Peyer's patch (tissue), 4 donors: ENCODE measurements around the gene TNFRSF19. TPM values are rescaled to one million over a fixed set of nuclear protein-coding genes. Genes with fewer than 3 reads are reported as not detected.

ENCODE experiments used
- DNase-seq, 3 donors: peaks; one replicate each; pipeline ENCODE4 v3.0.0-alpha.2; 2017 to 2019
- H3K27ac ChIP-seq, 4 donors: fragments of 200-600 bp; sonication (generic); one replicate each; pipeline ENCODE4 v1.5.1; 2016 to 2019
- H3K27me3 ChIP-seq, 2 donors: fragments of 200-600 bp; sonication (generic); one replicate each; pipeline ENCODE4 v1.5.1; 2019
- H3K36me3 ChIP-seq, 3 donors: fragments of 200-600 bp; sonication (generic); one replicate each; pipeline ENCODE4 v1.5.1; 2016 to 2019
- H3K4me1 ChIP-seq, 4 donors: fragments of 200-600 bp; sonication (generic); one replicate each; pipeline ENCODE4 v1.5.1; 2016 to 2019
- H3K4me3 ChIP-seq, 4 donors: fragments of 200-600 bp; sonication (generic); 1 replicate in 3 of 4; 2 replicates in 1 of 4; pipeline ENCODE4 v1.5.1; 2016 to 2019; ENCODE audit warnings: mild to moderate bottlenecking in 1 of 4
- H3K9me3 ChIP-seq, 4 donors: fragments of 200-600 bp; sonication (generic); one replicate each; pipeline ENCODE4 v1.5.1; 2016 to 2019; ENCODE audit warnings: mild to moderate bottlenecking in 1 of 4
- CTCF ChIP-seq, 6 experiments: fragments of 450-650 bp in 4 of 6; fragments of 200-600 bp in 2 of 6; sonication (generic) in 1 of 6; IDR thresholded peaks; one replicate each; pipeline ENCODE4 v1.5.1; 2017 to 2019; ENCODE audit warnings: antibody characterized with exemption in 6 of 6, mild to moderate bottlenecking in 3 of 6, moderate library complexity in 1 of 6
- POLR2A ChIP-seq, 2 donors: fragments of 450-650 bp; IDR thresholded peaks; one replicate each; pipeline ENCODE4 v1.5.1; 2017; ENCODE audit warnings: antibody characterized with exemption in 2 of 2, mild to moderate bottlenecking in 2 of 2, moderate library complexity in 2 of 2
- total RNA-seq, 4 donors: library from RNA; depleted of rRNA; stranded (reverse); fragments of >200 nt; gene quantifications; one replicate each; pipeline ENCODE4 v1.1.0, GENCODE V29; 2016

The TNFRSF19 gene
- total RNA-seq, 4 donors from 2014 or later, result 0.94 to 1.7 (median 1.2) TPM; not detected in 1

- H3K27ac ChIP-seq, result peak overlapping the region in 1 of 4 donors; percentile 47
- no peak for TF ChIP-seq CTCF (IDR thresholded peaks at IDR 0.05)
- H3K4me1 ChIP-seq, result no peaks in the 10 kb centered on the region
- no peaks in the 10 kb centered on the region for H3K36me3 ChIP-seq
- no peak for DNase-seq
- H3K9me3 ChIP-seq, result no peaks in the 10 kb centered on the region
- no peaks in the 10 kb centered on the region for H3K27me3 ChIP-seq
- peak overlapping the region in 2 of 4 donors; percentile 1 to 43 for H3K4me3 ChIP-seq
Observed at GRCh38 chr13:23547000-23547590, 23.1 kb upstream of the TNFRSF19 start.

DNA sequence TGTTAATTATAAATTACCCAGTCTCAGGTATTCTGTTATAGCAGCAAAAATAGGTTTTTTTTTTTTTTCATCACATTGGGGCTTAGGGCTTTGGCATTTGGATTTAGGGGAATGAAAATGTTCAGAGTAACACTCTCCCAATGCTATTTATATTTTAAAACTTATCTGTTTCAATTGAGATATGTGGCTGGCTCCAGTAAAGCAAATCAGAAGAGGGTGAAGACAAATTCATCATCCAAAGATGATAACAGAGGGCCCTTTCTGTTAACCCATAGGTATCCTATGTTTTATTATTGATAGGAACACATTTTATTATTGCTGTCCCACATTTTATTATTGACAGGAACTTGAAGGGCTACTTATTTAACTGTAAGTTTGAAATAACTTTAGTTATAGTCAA lies 20.5 kb upstream of the TNFRSF19 start:
- TF ChIP-seq POLR2A (IDR thresholded peaks at IDR 0.05) (no peak), CTCF (IDR thresholded peaks at IDR 0.05) (no peak)
- H3K36me3 ChIP-seq, result no peaks in the 10 kb centered on the region
- DNase-seq, result no peak
- no peaks in the 10 kb centered on the region for H3K27me3 ChIP-seq
- H3K4me1 ChIP-seq, result no peaks in the 10 kb centered on the region
- H3K27ac ChIP-seq, result no peak overlapping the region
- no peak overlapping the region for H3K4me3 ChIP-seq
- no peaks in the 10 kb centered on the region for H3K9me3 ChIP-seq

DNA sequence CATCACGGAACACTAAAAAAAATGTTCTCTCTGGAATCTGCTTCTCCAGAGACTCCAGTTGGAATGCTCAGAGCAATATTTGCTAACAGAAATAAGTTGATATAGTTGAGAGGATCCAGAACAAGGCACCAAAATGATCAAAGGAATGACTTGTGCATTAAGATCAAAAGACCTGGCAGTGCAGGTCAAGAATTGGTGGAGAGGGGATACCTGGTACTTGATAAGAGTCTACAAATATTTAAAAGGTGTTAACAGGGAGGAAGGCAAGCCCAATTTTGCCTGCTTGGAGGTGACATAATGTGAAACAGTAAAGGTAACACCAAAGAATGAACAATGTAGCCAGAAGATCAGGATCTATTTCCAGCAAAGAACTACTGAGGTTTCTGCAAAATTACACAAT lies 20.0 kb upstream of the TNFRSF19 start:
- Histone ChIP-seq H3K27ac (no peak overlapping the region), H3K4me3 (no peak overlapping the region), H3K4me1 (no peaks in the 10 kb centered on the region), H3K27me3 (no peaks in the 10 kb centered on the region), H3K9me3 (no peaks in the 10 kb centered on the region), H3K36me3 (no peaks in the 10 kb centered on the region)
- no peak for DNase-seq
- TF ChIP-seq CTCF (IDR thresholded peaks at IDR 0.05), result no peak

- TF ChIP-seq CTCF (IDR thresholded peaks at IDR 0.05), result no peak
- TF ChIP-seq POLR2A (IDR thresholded peaks at IDR 0.05), result no peak
- Histone ChIP-seq H3K9me3 (no peaks in the 10 kb centered on the region), H3K27me3 (no peaks in the 10 kb centered on the region), H3K36me3 (no peaks in the 10 kb centered on the region), H3K4me3 (no peak overlapping the region), H3K27ac (no peak overlapping the region), H3K4me1 (no peaks in the 10 kb centered on the region)
- DNase-seq, result no peak
Observed at GRCh38 chr13:23551213-23552008, 18.8 kb upstream of the TNFRSF19 start.

GRCh38 chr13:23552171-23552570 lies 18.0 kb upstream of the TNFRSF19 start:
- no peak for DNase-seq
- H3K36me3 ChIP-seq, result no peaks in the 10 kb centered on the region
- no peak for TF ChIP-seq CTCF (IDR thresholded peaks at IDR 0.05)
- no peak for TF ChIP-seq POLR2A (IDR thresholded peaks at IDR 0.05)
- H3K27ac ChIP-seq, result no peak overlapping the region
- no peaks in the 10 kb centered on the region for H3K27me3 ChIP-seq
- no peaks in the 10 kb centered on the region for H3K9me3 ChIP-seq
- no peak overlapping the region for H3K4me3 ChIP-seq
- H3K4me1 ChIP-seq, result no peaks in the 10 kb centered on the region
